NCI-H2196 (cell line): ENCODE measurements around the gene ZBTB20.

Source experiments
- DNase-seq: peaks from one replicate; lab custom pipeline; 2025; ENCODE audit not compliant: unreplicated experiment; lab: John Stamatoyannopoulos, UW

ZBTB20 gene

GRCh38 chr3:114502204-114502603 lies 644.9 kb downstream of the ZBTB20 start:
- no peak for DNase-seq

GRCh38 chr3:114499976-114500375 lies 647.1 kb downstream of the ZBTB20 start:
- DNase-seq, result no peak

GRCh38 chr3:114498539-114499370 lies 648.3 kb downstream of the ZBTB20 start:
- DNase-seq, result no peak

- no peak for DNase-seq
Measured at GRCh38 chr3:114496874-114497273, 650.2 kb downstream of the ZBTB20 start.

GRCh38 chr3:114496466-114496865 lies 650.6 kb downstream of the ZBTB20 start:
- no peak for DNase-seq

GRCh38 chr3:114496021-114496434 lies 651.1 kb downstream of the ZBTB20 start:
- no peak for DNase-seq

GRCh38 chr3:114494498-114494897 lies 652.6 kb downstream of the ZBTB20 start:
- no peak for DNase-seq

- no peak for DNase-seq
Measured at GRCh38 chr3:114490829-114491228, 656.3 kb downstream of the ZBTB20 start.

GRCh38 chr3:114487502-114487901 lies 659.6 kb downstream of the ZBTB20 start:
- DNase-seq, result no peak

- DNase-seq, result no peak
Measured at GRCh38 chr3:114484919-114485318, 662.2 kb downstream of the ZBTB20 start.

- no peak for DNase-seq
Measured at GRCh38 chr3:114481113-114481512, 666.0 kb downstream of the ZBTB20 start.

- no peak for DNase-seq
Measured at GRCh38 chr3:114480442-114480841, 666.6 kb downstream of the ZBTB20 start.

GRCh38 chr3:114478801-114479200 lies 668.3 kb downstream of the ZBTB20 start:
- DNase-seq, result no peak

GRCh38 chr3:114476511-114476910 lies 670.6 kb downstream of the ZBTB20 start:
- DNase-seq, result no peak

- DNase-seq, result no peak
Measured at GRCh38 chr3:114471478-114471877, 675.6 kb downstream of the ZBTB20 start.

- DNase-seq, result no peak
Measured at GRCh38 chr3:114469070-114469469, 678.0 kb downstream of the ZBTB20 start.

GRCh38 chr3:114466816-114467215 lies 680.3 kb downstream of the ZBTB20 start:
- no peak for DNase-seq

- no peak for DNase-seq
Measured at GRCh38 chr3:114466251-114466650, 680.8 kb downstream of the ZBTB20 start.

GRCh38 chr3:114464548-114464947 lies 682.5 kb downstream of the ZBTB20 start:
- no peak for DNase-seq

GRCh38 chr3:114462750-114463149 lies 684.3 kb downstream of the ZBTB20 start:
- DNase-seq, result no peak

GRCh38 chr3:114460459-114460858 lies 686.6 kb downstream of the ZBTB20 start:
- DNase-seq, result no peak

- DNase-seq, result peak; percentile 42
Measured at GRCh38 chr3:114456742-114457141, 690.3 kb downstream of the ZBTB20 start.

GRCh38 chr3:114455432-114455831 lies 691.7 kb downstream of the ZBTB20 start:
- no peak for DNase-seq
